Astrocyte (in vitro differentiated cells and primary cell): ENCODE measurements around the gene MAN2A1. TPM values are rescaled to one million over a fixed set of nuclear protein-coding genes. Genes with fewer than 3 reads are reported as not detected.
A peak's percentile ranks its signal among the peaks of the same experiment; 100 is the strongest.

ENCODE experiments used
- DNase-seq: peaks from one replicate; pipeline ENCODE4 v3.0.0-alpha.2; 2010; ENCODE audit warnings: low read depth
- FAIRE-seq: peaks from 2 replicates; lab custom pipeline; 2011; peaks lifted over from hg19 to GRCh38; lab: Jason Lieb, UNC
- H2AFZ ChIP-seq: 2 replicates; pipeline ENCODE4 v1.6.0; 2012; ENCODE audit warnings: low read depth, low read length, inconsistent platforms
- H3K27ac ChIP-seq: 2 replicates; pipeline ENCODE4 v1.5.1; 2011; ENCODE audit warnings: low read depth, low read length, inconsistent platforms
- H3K27me3 ChIP-seq: 2 replicates; pipeline ENCODE4 v1.6.0; 2011; ENCODE audit warnings: low read length, inconsistent platforms; ENCODE audit not compliant: insufficient read depth
- H3K36me3 ChIP-seq: 2 replicates; pipeline ENCODE4 v1.5.1; 2011; ENCODE audit warnings: low read length, inconsistent platforms; ENCODE audit not compliant: insufficient read depth
- H3K4me1 ChIP-seq: 2 replicates; pipeline ENCODE4 v1.5.1; 2011; ENCODE audit warnings: low read length, inconsistent platforms; ENCODE audit not compliant: insufficient read depth
- H3K4me2 ChIP-seq: 2 replicates; pipeline ENCODE4 v1.6.0; 2012; ENCODE audit warnings: low read length, inconsistent platforms
- H3K4me3 ChIP-seq: 2 replicates; pipeline ENCODE4 v1.5.1; 2011; ENCODE audit warnings: low read depth, mild to moderate bottlenecking, low read length, inconsistent platforms; ENCODE audit not compliant: insufficient read depth
- H3K79me2 ChIP-seq: 2 replicates; pipeline ENCODE4 v1.6.0; 2012; ENCODE audit warnings: mild to moderate bottlenecking, low read length, inconsistent platforms; ENCODE audit not compliant: insufficient read depth
- H3K9ac ChIP-seq: 2 replicates; pipeline ENCODE4 v1.6.0; 2012; ENCODE audit warnings: mild to moderate bottlenecking, low read length, inconsistent platforms
- H3K9me3 ChIP-seq: 2 replicates; pipeline ENCODE4 v1.5.1; 2012; ENCODE audit warnings: low read depth, mild to moderate bottlenecking, low read length, inconsistent platforms; ENCODE audit not compliant: insufficient read depth
- H4K20me1 ChIP-seq: 2 replicates; pipeline ENCODE4 v1.6.0; 2012; ENCODE audit warnings: low read length, inconsistent platforms; ENCODE audit not compliant: insufficient read depth
- H3K27ac Mint-ChIP-seq: one replicate; pipeline ENCODE4 v1.8.0; 2021; ENCODE audit warnings: mild to moderate bottlenecking, mixed read lengths; ENCODE audit not compliant: unreplicated experiment
- H3K27me3 Mint-ChIP-seq: one replicate; pipeline ENCODE4 v1.8.0; 2021; ENCODE audit warnings: low read depth, mixed read lengths; ENCODE audit not compliant: unreplicated experiment
- H3K36me3 Mint-ChIP-seq: one replicate; pipeline ENCODE4 v1.8.0; 2021; ENCODE audit warnings: low read depth, mixed read lengths; ENCODE audit not compliant: unreplicated experiment
- H3K4me1 Mint-ChIP-seq: one replicate; pipeline ENCODE4 v1.8.0; 2021; ENCODE audit warnings: low read depth, mixed read lengths; ENCODE audit not compliant: unreplicated experiment
- H3K4me3 Mint-ChIP-seq: one replicate; pipeline ENCODE4 v1.8.0; 2021; ENCODE audit warnings: mild to moderate bottlenecking, moderate library complexity, mixed read lengths; ENCODE audit not compliant: unreplicated experiment
- H3K9me3 Mint-ChIP-seq: one replicate; pipeline ENCODE4 v1.8.0; 2021; ENCODE audit warnings: mild to moderate bottlenecking, mixed read lengths; ENCODE audit not compliant: unreplicated experiment
- EZH2 ChIP-seq: IDR thresholded peaks from 2 replicates; pipeline ENCODE4 v1.6.1; 2012; ENCODE audit warnings: mild to moderate bottlenecking, low read length, inconsistent platforms; ENCODE audit not compliant: insufficient read depth
- total RNA-seq: library from RNA; stranded (reverse); gene quantifications from 2 replicates; pipeline ENCODE4 v1.2.1, GENCODE V29; 2021
- TF ChIP-seq, protein P1 (sequence below): IDR thresholded peaks from 2 replicates; pipeline ENCODE4 v1.5.1; 2011; ENCODE audit warnings: low read depth, mild to moderate bottlenecking, inconsistent platforms, low read length, moderate library complexity; ENCODE audit not compliant: insufficient read depth

The MAN2A1 gene
- total RNA-seq, 1 donor from 2014 or later = 109 TPM

- Mint-ChIP-seq H3K4me3 (no peak overlapping the region), H3K4me1 (peaks cover 20% of the 10 kb centered on the region), H3K27ac (no peak overlapping the region), H3K9me3 (no peaks in the 10 kb centered on the region), H3K27me3 (no peaks in the 10 kb centered on the region), H3K36me3 (no peaks in the 10 kb centered on the region)
- Histone ChIP-seq H3K4me2 (no peak overlapping the region), H3K36me3 (no peaks in the 10 kb centered on the region), H3K4me1 (peaks cover 8% of the 10 kb centered on the region), H3K27ac (no peak overlapping the region), H3K27me3 (no peaks in the 10 kb centered on the region), H3K79me2 (no peaks in the 10 kb centered on the region), H4K20me1 (no peaks in the 10 kb centered on the region), H2AFZ (no peak overlapping the region), H3K4me3 (no peak overlapping the region), H3K9me3 (no peaks in the 10 kb centered on the region), H3K9ac (no peak overlapping the region)
- no peak for TF ChIP-seq EZH2
- TF ChIP-seq, protein P1, sequence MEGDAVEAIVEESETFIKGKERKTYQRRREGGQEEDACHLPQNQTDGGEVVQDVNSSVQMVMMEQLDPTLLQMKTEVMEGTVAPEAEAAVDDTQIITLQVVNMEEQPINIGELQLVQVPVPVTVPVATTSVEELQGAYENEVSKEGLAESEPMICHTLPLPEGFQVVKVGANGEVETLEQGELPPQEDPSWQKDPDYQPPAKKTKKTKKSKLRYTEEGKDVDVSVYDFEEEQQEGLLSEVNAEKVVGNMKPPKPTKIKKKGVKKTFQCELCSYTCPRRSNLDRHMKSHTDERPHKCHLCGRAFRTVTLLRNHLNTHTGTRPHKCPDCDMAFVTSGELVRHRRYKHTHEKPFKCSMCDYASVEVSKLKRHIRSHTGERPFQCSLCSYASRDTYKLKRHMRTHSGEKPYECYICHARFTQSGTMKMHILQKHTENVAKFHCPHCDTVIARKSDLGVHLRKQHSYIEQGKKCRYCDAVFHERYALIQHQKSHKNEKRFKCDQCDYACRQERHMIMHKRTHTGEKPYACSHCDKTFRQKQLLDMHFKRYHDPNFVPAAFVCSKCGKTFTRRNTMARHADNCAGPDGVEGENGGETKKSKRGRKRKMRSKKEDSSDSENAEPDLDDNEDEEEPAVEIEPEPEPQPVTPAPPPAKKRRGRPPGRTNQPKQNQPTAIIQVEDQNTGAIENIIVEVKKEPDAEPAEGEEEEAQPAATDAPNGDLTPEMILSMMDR = no peak
- DNase-seq (no peak), FAIRE-seq (no peak)
Observed at GRCh38 chr5:109653561-109654239, 36.0 kb upstream of the MAN2A1 start.

GRCh38 chr5:109654455-109654854, 35.3 kb upstream of the MAN2A1 start:
- H3K4me2 ChIP-seq = no peak overlapping the region
- H3K4me3 Mint-ChIP-seq = no peak overlapping the region
- TF ChIP-seq EZH2 = no peak
- TF ChIP-seq, protein P1 = no peak
- no peaks in the 10 kb centered on the region for H3K27me3 ChIP-seq
- no peak overlapping the region for H2AFZ ChIP-seq
- H3K4me1 Mint-ChIP-seq = peaks cover 20% of the 10 kb centered on the region
- FAIRE-seq = peak; percentile 32
- H3K4me1 ChIP-seq = peaks cover 8% of the 10 kb centered on the region
- DNase-seq = no peak
- no peaks in the 10 kb centered on the region for H3K9me3 Mint-ChIP-seq
- H3K27ac Mint-ChIP-seq = no peak overlapping the region
- H3K27me3 Mint-ChIP-seq = no peaks in the 10 kb centered on the region
- no peaks in the 10 kb centered on the region for H3K36me3 ChIP-seq
- H3K36me3 Mint-ChIP-seq = no peaks in the 10 kb centered on the region
- H3K9me3 ChIP-seq = no peaks in the 10 kb centered on the region
- H3K27ac ChIP-seq = no peak overlapping the region
- no peaks in the 10 kb centered on the region for H3K79me2 ChIP-seq
- H3K4me3 ChIP-seq = no peak overlapping the region
- H4K20me1 ChIP-seq = no peaks in the 10 kb centered on the region
- no peak overlapping the region for H3K9ac ChIP-seq

- Histone ChIP-seq H3K4me2 (peak overlapping the region; percentile 49), H3K27me3 (no peaks in the 10 kb centered on the region), H3K36me3 (no peaks in the 10 kb centered on the region), H3K27ac (no peak overlapping the region), H3K9ac (no peak overlapping the region), H3K4me1 (peaks cover 8% of the 10 kb centered on the region), H2AFZ (no peak overlapping the region), H3K9me3 (no peaks in the 10 kb centered on the region), H3K79me2 (no peaks in the 10 kb centered on the region), H4K20me1 (no peaks in the 10 kb centered on the region), H3K4me3 (no peak overlapping the region)
- no peak for FAIRE-seq
- Mint-ChIP-seq H3K4me1 (peaks cover 20% of the 10 kb centered on the region), H3K9me3 (no peaks in the 10 kb centered on the region), H3K27ac (no peak overlapping the region), H3K4me3 (no peak overlapping the region), H3K36me3 (no peaks in the 10 kb centered on the region), H3K27me3 (no peaks in the 10 kb centered on the region)
- DNase-seq = peak; percentile 4
- TF ChIP-seq EZH2 = no peak
- TF ChIP-seq, protein P1 = no peak
Observed at GRCh38 chr5:109655841-109656240, 33.9 kb upstream of the MAN2A1 start.
